GM12878 (cell line): Measurements from ENCODE around the gene FSIP1. TPM values are rescaled to one million over a fixed set of nuclear protein-coding genes. Genes with fewer than 3 reads are reported as not detected.

Experiments used
- ATAC-seq: fragments of 200-7000 bp; cut with Tn5 transposase; 3 replicates; pipeline ENCODE4 v1.9.1; 2020; ENCODE audit warnings: mild to moderate bottlenecking, moderate library complexity
- BruUV-seq: library from RNA; stranded (reverse); fragments of 400-500 nt; replicated peaks from 2 replicates; lab custom pipeline; 2021; lab: Mats Ljungman, UMichigan
- CTCF ChIA-PET: fragments of 300-600 bp; sonication (Branson Sonifier 250); formaldehyde crosslinking; extraction: SDS; loops from one replicate; lab custom pipeline; 2021; ENCODE audit warnings: inconsistent platforms; lab: Yijun Ruan, JAX
- POLR2A ChIA-PET: fragments of 350-600 bp; formaldehyde crosslinking; extraction: SDS; loops from one replicate; lab custom pipeline; 2021; ENCODE audit warnings: inconsistent platforms; lab: Charles Lee
- RAD21 ChIA-PET: fragments of 300-600 bp; sonication (Branson Sonifier 250); formaldehyde crosslinking; loops from one replicate; lab custom pipeline; 2023; ENCODE audit warnings: antibody characterized with exemption; ENCODE audit not compliant: unreplicated experiment; lab: Charles Lee
- SMC1A ChIA-PET: fragments of 300-600 bp; sonication (Branson Sonifier 250); formaldehyde crosslinking; loops from one replicate; lab custom pipeline; 2023; ENCODE audit not compliant: unreplicated experiment, uncharacterized antibody; lab: Charles Lee
- DNase-seq: peaks from one replicate; pipeline ENCODE4 v3.0.0-alpha.2; 2011; ENCODE audit warnings: low read depth, low spot score
- FAIRE-seq: peaks from 3 replicates; lab custom pipeline; 2011; peaks lifted over from hg19 to GRCh38; lab: Jason Lieb, UNC
- H2AFZ ChIP-seq: 2 replicates; pipeline ENCODE4 v1.6.0; 2011; ENCODE audit warnings: low read depth, low read length, control low read depth; ENCODE audit not compliant: control insufficient read depth
- H3K27ac ChIP-seq: 2 replicates; pipeline ENCODE4 v1.5.1; 2011; ENCODE audit warnings: control low read depth; ENCODE audit not compliant: control insufficient read depth, insufficient read depth
- H3K27me3 ChIP-seq, 2 experiments: replicated peaks in 1 of 2; 2 replicates each; pipeline versions ENCODE4 v1.6.0 to v1.6.1; 2011; ENCODE audit warnings: low read length in 1 of 2; ENCODE audit not compliant: control insufficient read depth in 2 of 2, insufficient read depth in 2 of 2
- H3K36me3 ChIP-seq, 2 experiments: 2 replicates each; pipeline ENCODE4 v1.5.1; 2011; ENCODE audit warnings: low read length in 1 of 2; ENCODE audit not compliant: control insufficient read depth in 2 of 2, insufficient read depth in 2 of 2
- H3K4me1 ChIP-seq: 2 replicates; pipeline ENCODE4 v1.6.1; 2011; ENCODE audit warnings: mild to moderate bottlenecking, low read length, moderate library complexity, mixed read lengths; ENCODE audit not compliant: control insufficient read depth, insufficient read depth
- H3K4me2 ChIP-seq: 2 replicates; pipeline ENCODE4 v1.6.0; 2011; ENCODE audit warnings: control low read depth; ENCODE audit not compliant: control insufficient read depth, insufficient read depth
- H3K4me3 ChIP-seq: fragments of 200-600 bp; sonication (generic); 2 replicates; pipeline ENCODE4 v1.5.1; 2016
- H3K79me2 ChIP-seq: 2 replicates; pipeline ENCODE4 v1.6.0; 2011; ENCODE audit warnings: low read length; ENCODE audit not compliant: control insufficient read depth, insufficient read depth
- H3K9ac ChIP-seq: 2 replicates; pipeline ENCODE4 v1.8.0; 2011; ENCODE audit warnings: low read length, control low read depth, mixed read lengths; ENCODE audit not compliant: control insufficient read depth, insufficient read depth
- H3K9me3 ChIP-seq: replicated peaks from 3 replicates; pipeline ENCODE4 v1.5.1; 2011; ENCODE audit warnings: mild to moderate bottlenecking, low read length; ENCODE audit not compliant: control insufficient read depth, insufficient read depth
- H4K20me1 ChIP-seq: 2 replicates; pipeline ENCODE4 v1.6.0; 2011; ENCODE audit not compliant: control insufficient read depth, insufficient read depth
- CREM ChIP-seq: IDR thresholded peaks from 2 replicates; pipeline ENCODE4 v1.6.1; 2014; ENCODE audit warnings: antibody characterized with exemption, low read depth
- HDGF ChIP-seq: fragments of 450-650 bp; IDR thresholded peaks from 2 replicates; pipeline ENCODE4 v1.6.1; 2016; ENCODE audit warnings: antibody characterized with exemption
- RUNX3 ChIP-seq: IDR thresholded peaks from 2 replicates; pipeline ENCODE4 v1.6.1; 2012; ENCODE audit warnings: low read length, inconsistent platforms
- SMAD5 ChIP-seq: IDR thresholded peaks from 2 replicates; pipeline ENCODE4 v1.6.1; 2016; ENCODE audit warnings: antibody characterized with exemption, low read depth
- ZBTB33 ChIP-seq: fragments of 450-650 bp; IDR thresholded peaks from 2 replicates; pipeline ENCODE4 v1.6.1; 2017; ENCODE audit warnings: mild to moderate bottlenecking
- WGBS: methylation state at CpG from one replicate; pipeline ENCODE4 v1.1.6; 2016; ENCODE audit warnings: low lambda C conversion rate; ENCODE audit not compliant: insufficient replicate concordance, insufficient coverage; ENCODE audit errors: missing lambda C conversion rate; 5-methylcytosine and 5-hydroxymethylcytosine counted together
- in situ Hi-C: fragments of 300-500 bp; cut with MboI; formaldehyde crosslinking; loops from 9 replicates; pipeline ENCODE4 v1.14.3; 2018; ENCODE audit warnings: mixed read lengths
- intact Hi-C: fragments of 100-400 bp; cut with micrococcal nuclease; formaldehyde crosslinking; loops from one replicate; pipeline ENCODE4 v1.14.2; 2022; ENCODE audit not compliant: unreplicated experiment
- polyA plus RNA-seq, 11 experiments: library from polyadenylated mRNA; depleted of rRNA in 4 of 11; unstranded in 6 of 11; stranded (reverse) in 5 of 11; fragments of >200 nt; fragmentation: Nextera tagmentation in 4 of 11; fragmentation: Illumina TruSeq in 1 of 11; extraction: Ambion mirVana in 4 of 11; extraction: Trizol in 1 of 11; gene quantifications; 1 replicate in 1 of 11; 2 replicates in 10 of 11; pipeline versions ENCODE4 v1.2.1 to v1.2.3, GENCODE V29; 2011 to 2016; ENCODE audit warnings: inconsistent platforms in 2 of 11, missing spikeins in 2 of 11, low read depth in 1 of 11
- total RNA-seq, 4 experiments: library from RNA; depleted of rRNA in 3 of 4; stranded (reverse); fragments of >200 nt in 3 of 4; fragmentation: Illumina TruSeq in 1 of 4; extraction: Trizol in 1 of 4; gene quantifications; 2 replicates each; pipeline versions ENCODE4 v1.2.1 to v1.2.3, GENCODE V29; 2013 to 2021

FSIP1 gene
- total and polyA plus RNA-seq, 10 of the 15 experiments (the other 5 are each of a cell fraction or from before 2014, with no cell fraction given), result 0.15 to 0.67 (median 0.35) TPM

DNA sequence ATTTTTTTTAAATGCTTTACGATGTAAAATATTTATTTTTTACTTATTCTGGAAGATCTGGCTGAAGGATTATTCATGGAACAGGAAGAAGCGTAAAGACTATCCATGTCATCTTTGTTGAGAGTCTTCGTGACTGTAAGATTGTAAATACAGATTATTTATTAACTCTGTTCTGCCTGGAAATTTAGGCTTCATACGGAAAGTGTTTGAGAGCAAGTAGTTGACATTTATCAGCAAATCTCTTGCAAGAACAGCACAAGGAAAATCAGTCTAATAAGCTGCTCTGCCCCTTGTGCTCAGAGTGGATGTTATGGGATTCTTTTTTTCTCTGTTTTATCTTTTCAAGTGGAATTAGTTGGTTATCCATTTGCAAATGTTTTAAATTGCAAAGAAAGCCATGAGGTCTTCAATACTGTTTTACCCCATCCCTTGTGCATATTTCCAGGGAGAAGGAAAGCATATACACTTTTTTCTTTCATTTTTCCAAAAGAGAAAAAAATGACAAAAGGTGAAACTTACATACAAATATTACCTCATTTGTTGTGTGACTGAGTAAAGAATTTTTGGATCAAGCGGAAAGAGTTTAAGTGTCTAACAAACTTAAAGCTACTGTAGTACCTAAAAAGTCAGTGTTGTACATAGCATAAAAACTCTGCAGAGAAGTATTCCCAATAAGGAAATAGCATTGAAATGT lies 186.1 kb downstream of the FSIP1 start:
- no TSS peak for BruUV-seq
- Histone ChIP-seq H3K79me2 (no peaks in the 10 kb centered on the region), H3K4me3 (no peak overlapping the region), H3K36me3 (no peaks in the 10 kb centered on the region), H3K27me3 (no peaks in the 10 kb centered on the region), H3K9me3 (no peaks in the 10 kb centered on the region), H3K27ac (no peak overlapping the region), H3K4me1 (no peaks in the 10 kb centered on the region), H3K4me2 (no peak overlapping the region), H4K20me1 (no peaks in the 10 kb centered on the region)
- ATAC-seq, result no peak
- ChIA-PET RAD21 (no interaction called here), CTCF (interaction anchor here (3.1 to 4.3 kb wide), 2 partner anchors 89 to 161 kb away, joined by 19 to 31 read pairs; no protein-coding TSS in a partner anchor), SMC1A (no interaction called here), POLR2A (no interaction called here)
- intact Hi-C loops, result no loop called here
- WGBS, result 57% methylated on average over 5 of the region's 5 CpGs
- no peak for FAIRE-seq
- TF ChIP-seq HDGF, result no peak
- no peak for TF ChIP-seq CREM
- TF ChIP-seq RUNX3, result no peak
- TF ChIP-seq ZBTB33, result no peak
- no peak for TF ChIP-seq SMAD5
- TF ChIP-seq, all 136 proteins: peak for 0
- in situ Hi-C loops, result loop anchor here (25.0 kb wide), 1 partner anchor 784 kb away; no protein-coding TSS in a partner anchor
- Histone ChIP-seq H2AFZ (no peak overlapping the region), H3K9ac (no peak overlapping the region)
- DNase-seq, result no peak
